ENCODE data around the gene ZBTB7C. TPM values are rescaled to one million over a fixed set of nuclear protein-coding genes. Genes with fewer than 3 reads are reported as not detected.

ZBTB7C gene
- total RNA-seq, 1 experiment from 2014 or later, result 0.33 TPM

GRCh38 chr18:48074929-48075706, 334.1 kb downstream of the ZBTB7C start:
- no peak overlapping the region for H3K9ac ChIP-seq (ENCODE audit: extremely low read depth, insufficient read length, low read length)
- no peak for DNase-seq
- H3K23ac ChIP-seq (ENCODE audit: insufficient read length, low read depth, low read length), result no peak overlapping the region
- no peak for TF ChIP-seq CTCF (conservative IDR thresholded peaks at IDR 0.05)
- 0 out of 2 replicates have a peak overlapping the region, but pooled peaks have one; percentile 6 for H3K14ac ChIP-seq (ENCODE audit: insufficient read depth, low read length)
- no peaks in the 10 kb centered on the region for H3K79me1 ChIP-seq (ENCODE audit: insufficient read depth, low read depth, low read length, poor library complexity, severe bottlenecking)
- no peak overlapping the region for H4K8ac ChIP-seq (replicated peaks; ENCODE audit: insufficient read length, low read depth, low read length)
- Mint-ChIP-seq H3K4me1 (peaks cover 25 to 38% of the 10 kb centered on the region in 2 experiments), H3K27ac (no peak overlapping the region), H3K9me3 (no peaks in the 10 kb centered on the region; a peak in 1 of 5 replicates), H3K4me3 (no peak overlapping the region), H3K36me3 (ENCODE audit: insufficient read depth in 1 of 3, low read depth in 3 of 3) (no peaks in the 10 kb centered on the region; a peak in 1 of 7 replicates), H3K27me3 (ENCODE audit: low read depth) (peaks cover 2% of the 10 kb centered on the region)
- no peak overlapping the region for H3K56ac ChIP-seq (ENCODE audit: insufficient read length, low read depth, low read length)
- no peak overlapping the region for H3K18ac ChIP-seq (ENCODE audit: insufficient read length, low read depth, low read length)
- H3T11ph ChIP-seq (ENCODE audit: low read length), result no peak overlapping the region
- H3K4me1 ChIP-seq (ENCODE audit: insufficient read depth, low read length), result peaks cover 2% of the 10 kb centered on the region; the same call in 1 of the 2 replicates
- WGBS (ENCODE audit: extremely low coverage, insufficient read length, low lambda C conversion rate), result no CpG with 5 or more reads among the region's 7 CpGs
- H2BK12ac ChIP-seq (ENCODE audit: insufficient read length, low read depth, low read length), result no peak overlapping the region
- H3K4me2 ChIP-seq (ENCODE audit: insufficient read depth, insufficient read length, low read length), result no peak overlapping the region
- no peak overlapping the region for H2BK120ac ChIP-seq (ENCODE audit: low read depth, low read length, poor library complexity, severe bottlenecking)
- no peak overlapping the region for H4K5ac ChIP-seq (ENCODE audit: insufficient read length, low read depth, low read length)
- no peaks in the 10 kb centered on the region for H3K79me2 ChIP-seq (ENCODE audit: insufficient read depth, low read length)
- H2AK5ac ChIP-seq (ENCODE audit: insufficient read length, low read length), result no peak overlapping the region
- H2BK5ac ChIP-seq (ENCODE audit: insufficient read length, low read length), result no peak overlapping the region
- H3K9me3 ChIP-seq (ENCODE audit: control insufficient read depth, low read depth, low read length), result no peaks in the 10 kb centered on the region
- no peak overlapping the region for H3K27ac ChIP-seq (ENCODE audit: insufficient read length, low read depth, low read length)
- H3K27me3 ChIP-seq (ENCODE audit: insufficient read depth, low read length), result no peaks in the 10 kb centered on the region
- H2BK20ac ChIP-seq (ENCODE audit: low read depth, low read length, poor library complexity, severe bottlenecking), result no peak overlapping the region
- H2AFZ ChIP-seq (ENCODE audit: low read length), result no peak overlapping the region
- H2BK15ac ChIP-seq (ENCODE audit: low read depth, low read length), result no peak overlapping the region
- H4K20me1 ChIP-seq (ENCODE audit: control insufficient read depth, insufficient read depth, insufficient read length), result no peaks in the 10 kb centered on the region
- H4K91ac ChIP-seq (ENCODE audit: insufficient read length, low read depth, low read length), result no peak overlapping the region
- H3K4ac ChIP-seq (ENCODE audit: low read depth, low read length), result no peak overlapping the region
- no peaks in the 10 kb centered on the region for H3K23me2 ChIP-seq (ENCODE audit: insufficient read length, low read depth, low read length, poor library complexity, severe bottlenecking)

All from H9 (cell line).